Right ventricle myocardium superior (tissue), 1 donor: ENCODE measurements around the gene TEX28. TPM values are rescaled to one million over a fixed set of nuclear protein-coding genes. Genes with fewer than 3 reads are reported as not detected.
A peak's percentile ranks its signal among the peaks of the same experiment; 100 is the strongest.
"Not testable (repeated sequence)": the region's sequence is repeated elsewhere in the genome, so short reads cannot be mapped to it uniquely, and the experiment has no call there.

Experiments used
- ATAC-seq: fragments of 200-7000 bp; cut with Tn5 transposase; one replicate; pipeline ENCODE4 v1.9.1; 2020; ENCODE audit warnings: mild to moderate bottlenecking; ENCODE audit not compliant: poor library complexity
- DNase-seq: peaks from one replicate; pipeline ENCODE4 v3.0.0-alpha.2; 2020
- intact Hi-C: fragments of 100-400 bp; cut with DNase I; formaldehyde crosslinking; loops from one replicate; pipeline ENCODE4 v1.11.2; 2022
- long read RNA-seq: library from polyadenylated mRNA; unstranded; transcript quantifications from one replicate; pipeline ENCODE4 v2.0.0, GENCODE V29; 2021
- total RNA-seq: library from RNA; stranded (reverse); fragmentation: NEBNext Ultra II Directional; extraction: Animal tissue kit (Norgen Biotek cat#: 25700); gene quantifications from one replicate; pipeline ENCODE4 v1.2.1, GENCODE V29; 2021
- donor health status: DM: no; HTN: yes; CAD: no; lungs with severe emphysema.

The TEX28 gene
- total RNA-seq: not detected
- long read RNA-seq: 0 reads

- DNase-seq: no peak
- no peak for ATAC-seq
- intact Hi-C loops: no loop called here
Measured at GRCh38 chrX:154294791-154295574, at the start of gene TEX28. TEX28 (minus strand) TSS chrX:154295124; CDS start chrX:154292117, 3,007 bp downstream.

DNA sequence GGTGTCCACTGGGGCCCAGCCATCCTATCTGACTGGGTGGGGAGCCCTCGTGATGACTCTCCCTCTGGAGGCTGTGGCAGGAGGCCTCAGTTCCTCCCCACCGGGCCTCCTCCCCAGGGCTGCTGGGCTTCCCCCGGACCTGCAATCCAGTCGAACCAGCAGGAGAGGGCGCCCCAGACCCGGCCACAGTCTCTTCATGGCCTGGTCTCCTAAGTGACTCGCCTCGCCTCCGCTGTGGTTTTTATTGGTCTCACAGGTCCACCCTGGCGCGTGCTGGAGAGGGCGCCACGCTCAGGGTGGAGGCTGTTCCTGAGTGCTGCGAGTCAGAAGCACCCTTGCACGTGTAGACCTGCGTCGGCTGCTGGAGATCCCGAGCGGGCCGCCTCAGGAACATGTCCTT lies 48.7 kb upstream of the TEX28 start:
- DNase-seq, intact Hi-C loops: not testable (repeated sequence)
- peak; percentile 29 for ATAC-seq

- intact Hi-C loops, DNase-seq: not testable (repeated sequence)
- ATAC-seq: peak; percentile 1
Measured at GRCh38 chrX:154343063-154343462, 48.1 kb upstream of the TEX28 start.

DNA sequence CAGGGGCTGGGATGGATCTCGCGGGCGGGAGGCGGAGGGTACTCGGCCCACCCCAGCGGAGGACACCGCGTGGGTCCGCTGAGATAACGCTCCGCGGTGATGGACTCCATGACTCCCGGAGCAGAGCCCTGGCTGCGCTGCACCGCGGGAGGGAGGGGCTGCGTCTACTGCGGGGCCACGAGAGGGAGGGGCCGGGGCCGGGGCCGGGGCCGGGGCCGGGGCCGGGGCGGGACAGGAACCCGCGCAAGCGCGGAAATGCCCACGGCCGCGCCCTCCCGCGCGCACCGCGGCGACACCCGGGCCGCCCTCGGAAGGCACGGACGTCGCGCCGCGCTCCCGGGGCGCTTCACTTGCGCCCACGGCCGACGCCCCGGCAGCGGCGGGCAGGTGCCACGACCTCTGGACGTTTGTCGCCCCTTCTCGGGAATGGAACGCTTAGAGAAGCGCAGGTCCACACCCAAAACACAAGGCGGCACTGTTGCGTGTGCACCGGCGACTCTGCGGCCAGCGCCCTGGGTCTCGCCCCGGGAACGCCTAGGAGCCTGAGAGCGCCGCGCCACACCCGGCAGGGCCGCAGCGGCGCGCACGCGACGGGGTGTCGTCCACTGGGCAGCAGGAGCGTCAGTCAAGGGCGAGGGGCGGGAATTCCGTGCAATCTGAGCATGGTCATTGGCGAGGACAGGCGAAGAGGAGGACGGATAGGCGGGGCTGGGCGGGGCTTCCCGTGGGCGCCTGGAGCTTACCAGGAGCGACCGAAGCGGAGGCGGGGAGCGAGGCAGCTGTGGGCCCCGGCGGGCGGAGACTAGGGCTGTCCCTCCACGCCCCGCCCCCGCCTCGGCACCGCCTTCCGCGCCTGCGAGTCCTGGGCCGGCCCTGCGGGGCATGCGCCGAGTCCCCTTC lies 46.7 kb upstream of the TEX28 start:
- intact Hi-C loops, DNase-seq: not testable (repeated sequence)
- ATAC-seq: peak; percentile 86

DNA sequence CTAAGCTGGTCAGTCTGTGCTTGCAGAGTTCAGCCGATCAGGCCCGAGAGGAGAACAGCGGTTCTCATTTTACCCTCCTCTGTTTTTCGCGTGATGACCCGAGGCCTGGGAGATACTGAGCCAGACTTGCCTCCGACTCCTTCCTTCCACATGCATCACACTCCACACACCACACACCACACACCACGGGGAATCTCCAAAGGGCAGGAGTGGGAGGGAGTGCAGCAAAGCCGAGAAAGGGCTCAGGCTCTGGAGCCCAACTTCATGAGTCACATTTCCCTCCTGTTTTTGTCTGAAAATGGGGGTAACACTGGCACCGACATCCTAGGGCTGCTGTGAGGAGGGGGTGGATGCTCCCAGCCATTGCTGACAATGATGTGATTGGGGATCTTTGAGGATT lies 39.6 kb upstream of the TEX28 start:
- intact Hi-C loops: no loop called here
- DNase-seq (no peak), ATAC-seq (no peak)

- no peak for ATAC-seq
- no peak for DNase-seq
- intact Hi-C loops: no loop called here
Measured at GRCh38 chrX:154333837-154334271, 38.9 kb upstream of the TEX28 start.

DNA sequence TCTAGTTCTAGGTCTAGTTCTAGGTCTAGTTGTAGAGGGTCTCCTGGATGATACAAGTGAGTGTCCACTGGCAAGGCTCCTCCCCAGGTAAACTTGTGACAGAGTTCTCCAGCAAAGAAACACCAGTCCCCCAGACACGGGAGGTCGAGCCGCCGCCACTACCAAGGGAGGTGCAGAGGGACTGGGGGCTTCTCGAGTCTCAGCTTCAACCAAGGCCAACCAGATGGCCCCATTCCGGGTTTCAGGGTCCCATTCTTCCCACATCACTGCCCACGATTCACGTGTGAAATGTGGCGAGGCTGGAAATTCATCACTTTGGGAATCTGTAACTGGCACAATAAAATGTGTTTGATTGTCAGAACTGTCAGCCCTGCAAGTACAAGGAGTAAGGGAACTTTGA lies 38.2 kb upstream of the TEX28 start:
- DNase-seq (no peak), ATAC-seq (no peak)
- intact Hi-C loops: no loop called here

DNA sequence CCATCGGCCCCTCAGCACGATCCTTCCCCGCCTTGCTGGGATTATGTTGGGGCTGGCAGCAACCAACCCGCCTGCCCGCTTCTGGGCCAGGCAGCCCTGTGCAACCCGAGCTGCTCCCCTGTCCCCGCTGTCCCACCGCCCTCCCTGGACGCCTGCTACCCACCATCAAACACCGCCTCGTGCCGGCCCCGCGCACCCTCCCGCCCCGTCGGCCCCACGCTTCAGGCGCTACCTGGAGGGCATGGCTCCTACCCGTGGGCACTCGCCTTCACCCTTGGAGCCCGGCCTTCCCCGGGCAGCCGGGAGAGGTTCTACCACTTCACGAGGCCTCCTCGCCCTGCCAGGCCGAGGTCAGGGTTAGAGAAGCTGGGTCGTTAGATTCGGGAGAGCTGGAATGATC lies 37.6 kb upstream of the TEX28 start:
- intact Hi-C loops: no loop called here
- no peak for ATAC-seq

DNA sequence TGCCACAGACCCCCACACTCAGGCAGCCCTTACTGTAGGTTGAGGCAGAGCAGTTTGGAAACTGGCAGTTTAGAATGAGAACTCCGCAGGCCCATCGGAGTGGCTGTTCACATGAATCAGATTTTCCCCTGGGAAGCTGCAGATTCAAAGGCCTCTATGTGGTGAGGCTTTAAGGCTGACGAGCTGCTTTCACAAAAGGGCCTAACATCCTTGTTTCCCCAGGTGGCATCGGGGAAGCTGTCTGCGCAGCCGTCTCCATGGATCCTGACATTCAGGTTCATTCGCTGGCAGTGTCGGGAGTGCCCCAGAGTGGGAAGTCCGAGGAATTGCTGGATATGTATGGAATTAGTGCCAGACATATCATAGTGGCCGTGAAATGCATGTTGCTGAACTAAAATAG lies 34.4 kb upstream of the TEX28 start:
- DNase-seq: no peak
- no peak for ATAC-seq
- intact Hi-C loops: no loop called here

More for the DNA sequence above, 37.6 kb upstream of the TEX28 start:
- DNase-seq: no peak

DNA sequence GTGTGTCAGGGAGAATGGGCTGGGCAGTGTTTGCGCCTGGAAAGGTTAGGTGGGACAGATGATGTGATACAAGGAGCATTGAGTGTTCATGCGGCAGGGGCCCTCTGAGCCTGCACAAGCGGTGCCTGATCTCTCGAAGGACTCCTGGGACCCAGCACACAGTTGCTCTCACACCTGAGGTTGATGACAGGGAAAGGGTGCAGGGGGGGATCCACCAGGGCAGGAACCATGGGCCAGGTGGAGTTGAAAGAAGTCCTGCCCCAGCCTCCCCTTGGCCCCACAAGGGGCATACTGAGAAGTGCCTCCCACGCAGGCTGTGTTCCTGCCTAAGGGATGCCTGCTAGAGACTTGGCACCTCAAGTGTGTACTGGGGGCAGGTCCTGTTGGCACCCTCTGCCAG lies 33.7 kb upstream of the TEX28 start:
- no peak for DNase-seq
- intact Hi-C loops: no loop called here
- no peak for ATAC-seq

DNA sequence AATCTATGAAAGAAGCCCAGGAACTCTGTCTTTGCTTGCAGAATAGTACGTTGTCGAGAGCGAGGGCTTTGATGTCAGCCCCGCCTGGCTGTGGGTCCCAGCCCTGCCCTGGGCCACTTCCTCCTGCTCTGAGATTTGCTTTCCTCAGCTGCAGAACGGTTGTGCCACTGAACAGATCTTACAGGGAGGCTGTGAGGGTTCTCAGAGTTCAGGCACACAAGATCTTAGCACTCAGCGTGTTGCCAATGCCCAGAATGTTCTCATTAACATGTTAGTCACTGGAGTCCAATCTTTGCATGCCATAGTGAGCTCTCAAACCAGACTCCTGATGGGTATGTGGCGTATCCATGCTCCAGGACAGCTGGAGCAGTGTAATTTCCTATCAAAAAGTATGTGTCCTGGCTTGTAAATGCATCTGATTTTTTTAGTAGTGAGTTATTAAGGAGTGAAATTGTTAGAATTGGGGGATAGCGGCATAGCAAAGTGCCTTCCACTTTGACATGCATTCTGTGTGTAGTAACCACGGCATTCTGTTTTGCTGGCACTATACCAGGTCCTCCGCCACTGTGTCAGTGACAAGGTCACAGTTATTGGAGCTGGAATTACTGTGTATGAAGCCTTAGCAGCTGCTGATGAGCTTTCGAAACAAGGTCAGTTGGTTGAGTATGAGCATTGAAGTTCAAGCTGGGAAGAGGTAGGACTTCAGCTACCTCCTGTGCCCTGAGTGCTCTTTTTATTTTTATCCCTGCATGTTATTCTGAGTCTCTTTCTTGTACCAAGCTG lies 32.3 kb upstream of the TEX28 start:
- peak; percentile 73 for ATAC-seq
- no peak for DNase-seq
- intact Hi-C loops: no loop called here

- intact Hi-C loops: no loop called here
- ATAC-seq (no peak), DNase-seq (no peak)
Measured at GRCh38 chrX:154325541-154325940, 30.6 kb upstream of the TEX28 start.

- no peak for ATAC-seq
- intact Hi-C loops: no loop called here
- DNase-seq: no peak
Measured at GRCh38 chrX:154323537-154323936, 28.6 kb upstream of the TEX28 start.

GRCh38 chrX:154322890-154323289 lies 28.0 kb upstream of the TEX28 start:
- ATAC-seq (no peak), DNase-seq (no peak)
- intact Hi-C loops: no loop called here

DNA sequence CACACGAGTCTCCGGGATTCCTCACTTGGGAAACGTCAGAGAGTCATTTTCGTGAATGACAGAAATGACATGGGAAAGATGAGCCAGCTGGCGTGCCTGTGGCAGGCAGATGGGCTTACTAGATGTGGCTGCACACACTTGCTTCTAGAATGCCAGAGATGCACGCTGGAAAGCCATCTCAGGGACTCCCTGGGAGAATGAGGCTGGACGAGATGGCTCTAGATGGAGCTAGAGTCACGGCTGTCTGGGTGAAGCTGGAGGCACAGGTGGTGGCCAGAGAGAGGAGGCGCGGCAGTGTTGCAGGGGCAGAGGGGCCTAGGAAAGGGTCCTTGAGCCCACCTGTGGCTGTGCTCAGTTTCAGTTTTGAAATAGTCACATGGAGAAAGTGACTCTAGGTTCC lies 26.7 kb upstream of the TEX28 start:
- ATAC-seq: peak; percentile 70
- no peak for DNase-seq
- intact Hi-C loops: no loop called here

DNA sequence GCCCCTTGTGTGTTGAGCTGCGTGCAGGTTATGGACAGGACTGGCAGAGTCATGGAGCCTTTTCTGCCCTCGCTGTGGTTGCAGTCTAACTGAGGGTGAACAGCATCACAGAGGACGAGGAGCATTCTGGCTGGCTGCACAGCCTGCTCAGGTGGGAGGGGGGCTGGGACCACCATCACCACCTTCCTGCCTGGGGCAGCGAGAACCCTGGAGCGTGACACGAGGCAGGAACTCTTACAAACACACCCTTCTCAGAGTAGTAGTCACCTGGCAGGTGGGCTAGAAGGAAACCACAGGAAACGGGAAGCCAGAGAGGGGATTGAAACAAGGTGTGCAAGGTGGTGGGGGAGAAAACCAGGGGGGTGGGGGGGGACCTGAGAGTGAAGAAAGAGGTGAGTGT lies 26.2 kb upstream of the TEX28 start:
- intact Hi-C loops: no loop called here
- ATAC-seq (no peak), DNase-seq (no peak)

- no peak for ATAC-seq
- intact Hi-C loops: no loop called here
- DNase-seq: no peak
Measured at GRCh38 chrX:154320406-154320805, 25.5 kb upstream of the TEX28 start.

DNA sequence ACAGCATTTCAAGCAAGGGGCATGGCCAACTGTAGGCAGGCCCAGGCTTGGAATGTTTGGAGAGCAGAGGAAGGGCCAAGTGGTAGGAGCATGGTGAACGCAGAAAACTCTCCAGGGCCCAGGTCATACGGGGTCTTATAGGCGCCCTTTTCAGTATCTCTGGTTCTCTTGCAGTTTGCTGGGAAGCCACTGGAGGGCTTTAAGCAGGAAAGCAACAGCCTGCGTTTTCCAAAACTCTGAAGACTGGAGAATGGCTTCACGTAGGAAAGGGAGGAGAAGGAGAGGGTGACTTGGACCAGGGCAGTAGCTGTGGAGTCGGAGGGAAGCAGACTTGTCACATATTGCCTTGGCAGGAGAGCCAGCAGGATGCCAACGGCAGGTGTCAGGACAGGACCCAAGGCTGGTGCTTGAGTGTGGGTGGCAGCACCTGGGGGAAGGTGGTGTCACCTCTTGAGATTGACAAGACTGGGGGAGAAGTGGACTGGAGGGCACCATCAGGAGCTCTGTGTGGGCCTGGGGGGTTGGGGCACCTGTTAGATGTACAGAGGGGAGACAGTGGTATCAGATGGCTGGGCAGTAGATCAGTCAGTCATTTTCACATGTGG lies 22.6 kb upstream of the TEX28 start:
- DNase-seq (no peak), ATAC-seq (no peak)
- intact Hi-C loops: loop anchor here (5.0 kb wide), 1 partner anchor 215 kb away; no protein-coding TSS in a partner anchor

GRCh38 chrX:154315416-154315815 lies 20.5 kb upstream of the TEX28 start:
- ATAC-seq (no peak), DNase-seq (no peak)
- intact Hi-C loops: loop anchor here (5.0 kb wide), 1 partner anchor 217 kb away; no protein-coding TSS in a partner anchor
